PC-3 (cell line): ENCODE data around the gene CROCC.

Experiments used
- CTCF ChIP-seq: fragments of 300-600 bp; sonication (generic); conservative IDR thresholded peaks from 2 replicates; pipeline ENCODE4 v1.5.1; 2017; ENCODE audit warnings: antibody characterized with exemption, low read depth, mild to moderate bottlenecking, low read length
- EZH2 ChIP-seq: fragments of 300-600 bp; sonication (generic); IDR thresholded peaks from one replicate; pipeline ENCODE4 v1.6.1; 2017; ENCODE audit warnings: antibody characterized with exemption, mild to moderate bottlenecking, low read length; ENCODE audit not compliant: unreplicated experiment
- EZH2phosphoT487 ChIP-seq: fragments of 300-600 bp; sonication (generic); IDR thresholded peaks from 2 replicates; pipeline ENCODE4 v1.6.1; 2018; ENCODE audit warnings: mild to moderate bottlenecking, antibody characterized with exemption, low read length, borderline replicate concordance

GRCh38 chr1:17013491-17014320 lies 92.0 kb downstream of the CROCC start:
- TF ChIP-seq EZH2 (no peak), CTCF (no peak), EZH2phosphoT487 (no peak)
